Ecto neural progenitor cell (in vitro differentiated cells): ENCODE data around the gene HERPUD1.
"Not testable (repeated sequence)": the region's sequence is repeated elsewhere in the genome, so short reads cannot be mapped to it uniquely, and the experiment has no call there.

ENCODE experiments used
- DNase-seq: peaks from one replicate; pipeline ENCODE4 v3.0.0-alpha.2; 2018; ENCODE audit warnings: low spot score

HERPUD1 gene

DNA sequence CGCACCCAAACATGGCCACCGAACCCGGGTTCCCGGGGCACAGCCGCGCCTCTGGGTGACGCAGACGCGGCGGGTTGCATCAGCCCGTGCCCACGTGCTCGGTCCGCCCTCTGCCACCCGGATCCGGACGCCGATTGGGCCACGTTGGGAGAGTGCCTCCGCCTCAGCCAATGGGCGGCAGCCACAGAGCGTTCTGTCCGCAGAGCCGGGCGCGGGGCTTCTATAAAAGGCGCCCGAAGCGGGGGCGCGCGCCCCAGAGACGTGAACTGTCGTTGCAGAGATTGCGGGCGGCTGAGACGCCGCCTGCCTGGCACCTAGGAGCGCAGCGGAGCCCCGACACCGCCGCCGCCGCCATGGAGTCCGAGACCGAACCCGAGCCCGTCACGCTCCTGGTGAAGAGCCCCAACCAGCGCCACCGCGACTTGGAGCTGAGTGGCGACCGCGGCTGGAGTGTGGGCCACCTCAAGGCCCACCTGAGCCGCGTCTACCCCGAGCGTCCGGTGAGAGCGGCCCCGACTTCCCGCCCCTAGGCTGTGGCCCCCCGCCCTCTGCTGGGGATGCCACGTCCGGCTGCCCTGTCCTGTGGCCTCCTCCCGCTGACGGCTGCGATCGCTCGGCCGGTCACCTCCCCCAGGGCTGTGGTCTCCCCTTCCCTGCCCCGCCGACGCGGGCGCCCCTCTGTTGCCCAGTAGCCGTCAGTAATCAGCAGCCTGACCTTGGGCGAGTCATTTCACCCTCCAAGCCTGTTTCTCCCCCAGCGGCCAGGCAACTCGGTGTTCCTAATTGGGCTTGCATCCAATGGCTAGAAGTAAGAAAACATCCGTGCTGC, at the start of gene HERPUD1:
Gene HERPUD1, plus strand, starts transcription at position 251 of the 829 bp plus-strand sequence. Its CDS starts 103 bp downstream, at position 354.
- DNase-seq: peak; percentile 98

GRCh38 chr16:56883586-56883985, 48.4 kb upstream of the HERPUD1 start:
- no peak for DNase-seq

- no peak for DNase-seq
Observed at GRCh38 chr16:56884026-56884582, 47.8 kb upstream of the HERPUD1 start.

GRCh38 chr16:56884929-56885328, 47.0 kb upstream of the HERPUD1 start:
- DNase-seq: not testable (repeated sequence)

- no peak for DNase-seq
Observed at GRCh38 chr16:56885446-56886162, 46.3 kb upstream of the HERPUD1 start.

DNA sequence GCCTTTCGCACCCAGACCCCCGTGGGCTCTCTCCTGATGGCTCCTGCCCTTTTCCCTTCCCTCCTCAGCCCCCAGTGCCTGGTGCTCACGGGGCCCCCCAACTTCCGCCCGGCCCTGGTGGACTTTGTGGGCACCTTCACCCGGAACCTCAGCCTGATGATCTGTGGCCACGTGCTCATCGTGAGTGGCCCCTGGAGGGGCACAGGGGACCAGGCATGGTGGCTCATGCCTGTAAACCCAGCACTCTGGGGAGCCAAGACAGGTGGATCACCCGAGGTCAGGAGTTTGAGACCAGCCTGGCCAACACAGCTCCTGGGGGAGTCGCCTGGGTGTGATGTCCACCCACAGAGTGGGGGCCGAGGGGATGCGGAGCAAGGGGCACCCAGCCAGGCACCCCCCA, 45.6 kb upstream of the HERPUD1 start:
- DNase-seq: no peak

DNA sequence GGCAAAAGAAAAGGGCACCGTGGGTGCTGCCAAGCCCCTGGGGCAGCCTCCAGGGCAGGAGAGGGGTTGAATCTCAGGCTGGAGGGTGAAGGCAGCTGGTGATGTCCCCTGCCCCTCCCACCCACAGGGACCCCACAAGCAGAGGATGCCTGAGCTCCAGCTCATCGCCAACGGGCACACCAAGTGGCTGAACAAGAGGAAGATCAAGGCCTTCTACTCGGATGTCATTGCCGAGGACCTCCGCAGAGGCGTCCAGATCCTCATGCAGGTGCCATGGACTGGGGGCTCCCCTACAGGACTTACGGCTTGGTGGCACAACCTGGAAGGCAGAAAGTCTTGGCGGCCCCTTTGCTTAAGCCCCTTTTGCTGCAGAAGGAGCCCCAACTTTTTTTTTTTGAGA, 45.1 kb upstream of the HERPUD1 start:
- DNase-seq: no peak

DNA sequence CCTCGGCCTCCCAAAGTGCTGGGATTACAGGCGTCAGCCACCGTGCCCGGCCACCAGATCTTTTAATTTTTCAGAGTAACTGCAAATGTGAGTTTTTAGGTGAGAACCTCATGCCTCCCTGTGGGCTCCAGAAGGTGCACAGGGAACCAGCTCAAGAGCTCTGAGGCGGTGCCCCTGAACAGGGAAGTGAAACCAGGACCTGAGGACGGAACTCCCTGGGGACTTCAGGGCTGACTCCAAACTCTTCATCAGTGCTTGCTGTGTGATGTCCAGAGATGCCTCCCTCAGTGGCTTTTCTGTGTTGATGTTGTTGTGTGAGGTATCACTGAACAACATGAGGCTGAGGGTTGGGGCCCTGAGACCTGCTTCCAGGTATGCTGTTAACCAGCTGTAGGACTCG, 43.1 kb upstream of the HERPUD1 start:
- DNase-seq: no peak

GRCh38 chr16:56889206-56889605, 42.7 kb upstream of the HERPUD1 start:
- DNase-seq: no peak

- DNase-seq: no peak
Observed at GRCh38 chr16:56891685-56892084, 40.3 kb upstream of the HERPUD1 start.

- no peak for DNase-seq
Observed at GRCh38 chr16:56892705-56893104, 39.2 kb upstream of the HERPUD1 start.

GRCh38 chr16:56894331-56894917, 37.5 kb upstream of the HERPUD1 start:
- DNase-seq: no peak

GRCh38 chr16:56895813-56896212, 36.1 kb upstream of the HERPUD1 start:
- no peak for DNase-seq

DNA sequence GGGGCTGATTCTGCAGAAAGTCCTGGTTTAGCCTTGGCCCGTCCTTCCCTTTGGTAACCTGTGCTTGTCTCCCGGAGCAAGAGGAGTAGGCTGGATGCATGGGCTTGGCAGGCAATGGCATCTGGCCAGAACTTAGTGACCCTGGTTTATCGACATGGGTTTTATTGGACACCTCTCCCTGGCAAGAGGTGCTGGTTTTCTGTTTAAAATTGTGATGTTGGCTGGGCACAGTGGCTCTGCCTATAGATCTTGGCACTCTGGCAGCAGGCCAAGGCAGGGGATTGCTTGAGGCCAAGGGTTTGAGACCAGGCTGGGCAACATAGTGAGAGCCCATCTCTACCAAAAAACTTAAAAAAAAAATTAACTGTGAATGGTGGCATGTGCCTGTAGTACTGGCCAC, 35.7 kb upstream of the HERPUD1 start:
- no peak for DNase-seq

GRCh38 chr16:56897026-56897799, 34.7 kb upstream of the HERPUD1 start:
- DNase-seq: no peak

- DNase-seq: no peak
Observed at GRCh38 chr16:56898847-56899246, 33.1 kb upstream of the HERPUD1 start.

GRCh38 chr16:56903866-56904265, 28.1 kb upstream of the HERPUD1 start:
- DNase-seq: no peak

DNA sequence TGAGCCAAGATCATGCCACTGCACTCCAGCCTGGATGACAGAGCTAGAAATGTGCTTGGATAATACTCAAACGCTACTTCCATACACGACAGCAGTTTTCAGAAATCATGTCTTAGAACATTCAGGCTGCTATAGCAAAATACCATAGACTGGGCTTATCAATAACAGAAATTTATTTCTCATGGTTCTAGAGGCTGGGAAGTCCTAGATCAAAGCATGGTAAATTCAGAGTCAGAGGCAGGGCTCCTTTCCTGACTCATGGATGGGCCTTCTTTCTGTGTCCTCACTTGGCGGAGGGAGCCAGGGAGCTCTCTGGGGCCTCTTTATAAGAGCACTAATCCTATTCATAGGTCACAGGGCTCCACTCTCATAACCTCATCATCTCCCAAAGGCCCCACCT, 24.5 kb upstream of the HERPUD1 start:
- no peak for DNase-seq

DNA sequence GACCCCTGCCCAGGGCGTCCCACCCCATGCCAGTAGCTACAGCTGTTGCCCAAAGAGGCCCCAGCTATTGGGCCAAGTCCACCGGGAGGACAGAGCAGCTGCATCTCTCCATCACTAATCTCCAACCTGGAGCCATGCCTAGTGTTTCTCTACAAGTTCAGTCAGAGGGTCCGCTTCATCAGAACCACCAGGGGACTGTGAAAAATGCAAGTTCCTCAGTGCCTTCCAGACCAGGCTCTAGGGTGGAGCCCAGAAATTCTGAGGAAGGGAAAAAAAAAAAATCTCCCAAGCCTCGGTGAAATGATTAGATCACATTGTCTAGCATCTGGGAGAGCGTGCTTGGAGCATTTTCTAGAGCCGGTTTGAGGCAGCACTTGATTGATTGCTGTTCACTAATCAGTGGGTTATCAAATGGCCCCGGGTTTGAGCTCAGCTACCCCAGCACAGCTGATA, 22.4 kb upstream of the HERPUD1 start:
- DNase-seq: no peak

- DNase-seq: no peak
Observed at GRCh38 chr16:56910112-56910511, 21.8 kb upstream of the HERPUD1 start.

DNA sequence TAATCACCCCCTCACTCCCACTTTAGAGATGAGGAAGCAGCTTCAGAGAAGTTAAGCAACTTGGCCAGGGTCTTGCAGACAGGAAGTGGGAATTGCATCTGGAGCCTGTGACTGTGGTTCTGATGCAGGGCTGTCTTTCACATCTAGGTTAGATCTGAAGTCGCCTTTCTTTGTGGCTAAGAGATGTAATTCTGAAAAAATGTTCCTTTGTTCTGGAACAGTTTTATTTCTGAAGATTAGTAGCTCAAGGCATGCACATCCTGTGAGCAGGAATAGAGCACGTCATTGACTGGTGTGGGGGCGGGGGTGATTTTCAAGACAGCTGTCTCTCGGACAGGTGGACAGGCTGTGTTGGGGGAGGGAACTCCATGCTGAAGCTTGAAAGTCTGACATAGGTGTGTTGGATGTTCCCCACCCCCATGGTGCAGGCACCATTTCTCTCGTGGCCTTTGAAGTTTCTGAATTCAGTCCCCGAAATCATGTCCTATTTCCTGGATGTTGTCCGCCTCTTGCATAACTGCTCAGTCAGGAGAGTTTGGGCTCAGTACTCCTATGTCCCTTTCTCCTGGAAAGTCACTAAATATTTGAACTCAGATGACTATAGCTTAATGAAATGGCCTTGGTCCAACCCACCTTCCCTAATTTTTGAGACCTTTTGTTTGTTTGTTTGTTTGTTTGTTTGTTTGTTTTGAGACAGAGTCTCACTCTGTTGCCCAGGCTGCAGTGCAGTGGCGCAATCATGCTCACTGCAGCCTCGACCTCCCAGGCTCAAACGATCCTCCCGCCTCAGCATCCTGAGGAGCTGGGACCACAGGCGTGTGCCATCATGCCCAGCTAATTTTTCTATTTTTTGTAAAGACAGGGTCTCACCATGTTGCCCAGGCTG, 21.0 kb upstream of the HERPUD1 start:
- DNase-seq: no peak
